Fibroblast of peridontal ligament (primary cell): ENCODE measurements around the gene CARD11.

Experiments
- DNase-seq: peaks from one replicate; pipeline ENCODE4 v3.0.0-alpha.2; 2010; ENCODE audit errors: extremely low read depth

Gene CARD11

GRCh38 chr7:2982401-2982800, 61.3 kb downstream of the CARD11 start:
- DNase-seq, result no peak

- no peak for DNase-seq
Observed at GRCh38 chr7:2981103-2981480, 62.6 kb downstream of the CARD11 start.

- DNase-seq, result no peak
Observed at GRCh38 chr7:2980401-2981102, 63.1 kb downstream of the CARD11 start.

- DNase-seq, result no peak
Observed at GRCh38 chr7:2979951-2980350, 63.7 kb downstream of the CARD11 start.

GRCh38 chr7:2979201-2979631, 64.5 kb downstream of the CARD11 start:
- DNase-seq, result no peak

- no peak for DNase-seq
Observed at GRCh38 chr7:2978408-2978807, 65.3 kb downstream of the CARD11 start.

GRCh38 chr7:2975821-2976371, 67.8 kb downstream of the CARD11 start:
- DNase-seq, result no peak

- DNase-seq, result no peak
Observed at GRCh38 chr7:2974093-2974819, 69.4 kb downstream of the CARD11 start.

GRCh38 chr7:2972835-2973161, 70.9 kb downstream of the CARD11 start:
- no peak for DNase-seq

GRCh38 chr7:2971914-2972834, 71.5 kb downstream of the CARD11 start:
- no peak for DNase-seq

- no peak for DNase-seq
Observed at GRCh38 chr7:2970861-2971260, 72.8 kb downstream of the CARD11 start.

- no peak for DNase-seq
Observed at GRCh38 chr7:2970307-2970664, 73.4 kb downstream of the CARD11 start.

- DNase-seq, result no peak
Observed at GRCh38 chr7:2969398-2970306, 74.0 kb downstream of the CARD11 start.

- no peak for DNase-seq
Observed at GRCh38 chr7:2968616-2969397, 74.9 kb downstream of the CARD11 start.

- DNase-seq, result no peak
Observed at GRCh38 chr7:2968176-2968575, 75.5 kb downstream of the CARD11 start.

- DNase-seq, result no peak
Observed at GRCh38 chr7:2967705-2968104, 76.0 kb downstream of the CARD11 start.

GRCh38 chr7:2967253-2967652, 76.4 kb downstream of the CARD11 start:
- no peak for DNase-seq

GRCh38 chr7:2966466-2967078, 77.1 kb downstream of the CARD11 start:
- no peak for DNase-seq

GRCh38 chr7:2965745-2966270, 77.9 kb downstream of the CARD11 start:
- no peak for DNase-seq

- no peak for DNase-seq
Observed at GRCh38 chr7:2965301-2965700, 78.4 kb downstream of the CARD11 start.
